Activated effector memory CD4-positive, alpha-beta T cell treated with anti-CD3 and anti-CD28 coated beads, Interleukin-2, amount 50 U/mL, for 16 hours (primary cell): ENCODE results near the gene RAPH1.
"Not testable (repeated sequence)": the region's sequence is repeated elsewhere in the genome, so short reads cannot be mapped to it uniquely, and the experiment has no call there.

Source experiments
- DNase-seq: peaks from one replicate; pipeline ENCODE4 v3.0.0-alpha.2; 2020

RAPH1 gene

GRCh38 chr2:203543898-203544328 is 8.8 kb upstream of the RAPH1 start:
- DNase-seq: no peak

GRCh38 chr2:203540598-203540997 is 5.5 kb upstream of the RAPH1 start:
- not testable (repeated sequence) for DNase-seq

- not testable (repeated sequence) for DNase-seq
Observed at GRCh38 chr2:203538237-203538636, 3.1 kb upstream of the RAPH1 start.

GRCh38 chr2:203536586-203536951 is 1.5 kb upstream of the RAPH1 start:
- DNase-seq: not testable (repeated sequence)

- no peak for DNase-seq
Observed at GRCh38 chr2:203535784-203536585, 884 bp upstream of the RAPH1 start.

- peak; percentile 79 for DNase-seq
Observed at GRCh38 chr2:203534621-203535077, 452 bp downstream of the RAPH1 start.

GRCh38 chr2:203533676-203534591 is 1.2 kb downstream of the RAPH1 start:
- no peak for DNase-seq

GRCh38 chr2:203532957-203533658 is 2.0 kb downstream of the RAPH1 start:
- DNase-seq: no peak

GRCh38 chr2:203527719-203528118 is 7.4 kb downstream of the RAPH1 start:
- no peak for DNase-seq

- DNase-seq: not testable (repeated sequence)
Observed at GRCh38 chr2:203513268-203513667, 21.8 kb downstream of the RAPH1 start.

GRCh38 chr2:203510941-203511305 is 24.2 kb downstream of the RAPH1 start:
- no peak for DNase-seq

GRCh38 chr2:203510256-203510940 is 24.7 kb downstream of the RAPH1 start:
- DNase-seq: no peak

- not testable (repeated sequence) for DNase-seq
Observed at GRCh38 chr2:203503460-203503859, 31.6 kb downstream of the RAPH1 start.

- DNase-seq: no peak
Observed at GRCh38 chr2:203501873-203502272, 33.2 kb downstream of the RAPH1 start.

- DNase-seq: no peak
Observed at GRCh38 chr2:203500951-203501350, 34.1 kb downstream of the RAPH1 start.

- DNase-seq: no peak
Observed at GRCh38 chr2:203500297-203500696, 34.8 kb downstream of the RAPH1 start.

- DNase-seq: no peak
Observed at GRCh38 chr2:203498161-203498560, 36.9 kb downstream of the RAPH1 start.

- no peak for DNase-seq
Observed at GRCh38 chr2:203492965-203493364, 42.1 kb downstream of the RAPH1 start.

GRCh38 chr2:203490391-203490790 is 44.7 kb downstream of the RAPH1 start:
- DNase-seq: no peak

GRCh38 chr2:203489531-203489930 is 45.6 kb downstream of the RAPH1 start:
- no peak for DNase-seq

- peak; percentile 77 for DNase-seq
Observed at GRCh38 chr2:203484266-203485112, 50.6 kb downstream of the RAPH1 start.

- DNase-seq: no peak
Observed at GRCh38 chr2:203480623-203481022, 54.5 kb downstream of the RAPH1 start.
